ENCODE measurements around the gene ATP6AP1.

The ATP6AP1 gene

DNA sequence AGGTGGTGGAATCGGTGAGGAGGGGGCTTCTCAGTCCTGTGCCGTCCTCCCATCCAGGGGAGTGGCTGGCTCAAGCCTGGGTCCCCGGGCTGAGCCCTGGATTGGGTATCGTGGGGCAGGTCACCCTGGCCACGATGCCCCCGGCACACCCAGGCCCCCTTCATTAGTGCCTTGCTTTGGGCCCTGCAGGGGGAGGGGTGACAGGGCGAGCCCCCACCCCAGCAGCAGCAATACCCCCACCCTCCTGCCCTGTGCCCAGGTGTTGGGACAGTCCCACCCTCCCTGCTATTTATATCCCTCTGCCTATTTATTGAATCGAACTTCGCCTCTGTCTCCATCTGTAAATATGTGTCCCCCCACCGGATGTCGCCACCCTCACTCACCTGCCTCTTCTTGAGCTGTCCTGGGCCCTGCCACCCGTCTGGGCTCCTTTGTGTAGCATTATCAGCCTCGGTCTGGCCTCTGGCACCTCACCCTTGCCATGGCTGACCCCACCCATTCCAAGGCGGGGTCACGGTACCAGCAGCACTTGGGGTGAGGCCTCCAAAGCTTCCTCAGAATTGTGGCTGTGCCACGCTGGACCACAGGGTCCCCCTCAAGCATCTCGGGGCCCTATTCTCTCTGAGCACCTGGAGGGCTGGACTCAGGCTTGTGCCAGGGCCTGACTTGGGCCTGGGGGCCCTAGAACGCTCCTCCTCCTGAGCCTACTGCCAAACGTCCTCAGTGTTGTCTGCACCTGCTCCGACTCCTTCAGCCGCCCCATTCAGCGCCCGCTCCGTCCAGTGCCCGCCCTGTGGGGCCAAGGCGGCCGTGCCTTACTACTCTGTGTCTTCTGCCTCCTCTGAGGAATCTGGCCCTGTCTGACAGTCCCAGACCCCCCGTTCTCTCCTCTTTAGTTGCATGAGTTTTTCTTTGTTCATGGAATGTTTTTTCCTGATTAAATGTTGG is 44.5 kb downstream of the ATP6AP1 start:
- no peak for DNase-seq (ENCODE audit: low spot score)

DNA sequence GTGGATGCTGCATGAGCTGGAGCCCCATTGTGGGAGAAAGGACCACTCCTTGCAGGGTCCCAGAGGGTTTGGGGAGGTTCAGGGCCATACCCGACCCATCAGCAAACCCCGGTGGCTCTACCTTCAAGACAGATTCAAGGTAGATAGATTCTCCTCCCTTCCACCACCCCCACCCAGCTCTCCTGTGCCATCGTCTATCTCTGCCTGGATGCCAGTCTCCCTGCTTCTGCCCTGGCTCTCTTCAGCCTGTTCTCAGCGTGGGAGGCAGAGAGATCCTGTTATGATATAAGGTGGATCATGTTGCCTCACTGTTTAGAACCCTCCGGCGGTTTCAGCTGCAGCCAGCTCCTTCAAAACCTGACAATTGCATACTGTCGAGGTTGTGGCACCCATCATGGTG is 45.2 kb downstream of the ATP6AP1 start:
- no peak for DNase-seq (ENCODE audit: low spot score)

DNA sequence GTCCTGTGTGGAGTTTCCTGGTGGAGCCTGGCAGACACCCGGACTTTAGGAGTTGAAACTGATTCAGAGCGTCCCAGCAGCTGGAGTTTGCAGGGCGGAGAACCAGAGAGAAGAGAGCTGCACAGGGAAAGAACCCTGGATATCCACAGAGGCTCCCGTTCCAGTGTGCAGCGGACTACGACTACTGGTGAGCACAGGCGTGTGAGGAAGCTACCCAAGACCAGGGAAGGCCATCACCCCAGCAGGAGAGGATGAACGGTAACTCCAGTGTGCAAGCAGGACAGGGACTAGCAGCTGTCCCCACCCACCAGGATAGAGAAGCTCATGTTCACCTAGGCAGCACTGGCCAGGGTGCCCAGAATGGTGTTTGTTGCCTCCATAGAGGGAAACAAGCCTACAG is 48.3 kb downstream of the ATP6AP1 start:
- no peak for DNase-seq (ENCODE audit: low spot score)

DNA sequence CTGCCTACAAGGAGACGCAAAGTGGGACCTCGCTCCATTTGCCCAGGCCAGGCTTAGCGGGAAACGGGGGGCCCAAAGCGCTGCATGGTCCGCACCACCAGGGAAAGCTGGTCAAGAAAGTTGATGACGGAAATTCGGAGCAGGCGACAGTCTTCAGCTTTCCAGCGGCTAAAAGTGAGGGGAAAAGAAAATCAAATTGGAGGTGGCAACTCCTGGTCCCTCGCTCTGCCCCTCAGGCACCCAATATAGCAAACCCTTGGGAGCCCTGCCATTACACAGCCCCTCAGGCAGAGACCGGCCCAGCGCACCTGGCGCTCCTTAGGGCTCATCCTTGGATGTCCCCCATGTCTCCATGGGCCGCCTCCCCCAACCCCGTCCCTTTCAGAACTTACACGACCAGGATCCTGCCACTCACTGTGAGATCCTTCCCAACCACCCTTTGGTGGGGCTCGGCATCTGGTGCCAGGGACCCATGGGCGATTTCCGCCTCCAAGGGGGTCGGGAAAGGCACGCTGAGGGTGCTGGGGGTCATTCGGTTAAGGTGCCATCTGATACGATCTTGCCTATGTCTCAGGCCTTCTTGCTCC is 49.5 kb downstream of the ATP6AP1 start:
- no peak for DNase-seq (ENCODE audit: low spot score)

DNA sequence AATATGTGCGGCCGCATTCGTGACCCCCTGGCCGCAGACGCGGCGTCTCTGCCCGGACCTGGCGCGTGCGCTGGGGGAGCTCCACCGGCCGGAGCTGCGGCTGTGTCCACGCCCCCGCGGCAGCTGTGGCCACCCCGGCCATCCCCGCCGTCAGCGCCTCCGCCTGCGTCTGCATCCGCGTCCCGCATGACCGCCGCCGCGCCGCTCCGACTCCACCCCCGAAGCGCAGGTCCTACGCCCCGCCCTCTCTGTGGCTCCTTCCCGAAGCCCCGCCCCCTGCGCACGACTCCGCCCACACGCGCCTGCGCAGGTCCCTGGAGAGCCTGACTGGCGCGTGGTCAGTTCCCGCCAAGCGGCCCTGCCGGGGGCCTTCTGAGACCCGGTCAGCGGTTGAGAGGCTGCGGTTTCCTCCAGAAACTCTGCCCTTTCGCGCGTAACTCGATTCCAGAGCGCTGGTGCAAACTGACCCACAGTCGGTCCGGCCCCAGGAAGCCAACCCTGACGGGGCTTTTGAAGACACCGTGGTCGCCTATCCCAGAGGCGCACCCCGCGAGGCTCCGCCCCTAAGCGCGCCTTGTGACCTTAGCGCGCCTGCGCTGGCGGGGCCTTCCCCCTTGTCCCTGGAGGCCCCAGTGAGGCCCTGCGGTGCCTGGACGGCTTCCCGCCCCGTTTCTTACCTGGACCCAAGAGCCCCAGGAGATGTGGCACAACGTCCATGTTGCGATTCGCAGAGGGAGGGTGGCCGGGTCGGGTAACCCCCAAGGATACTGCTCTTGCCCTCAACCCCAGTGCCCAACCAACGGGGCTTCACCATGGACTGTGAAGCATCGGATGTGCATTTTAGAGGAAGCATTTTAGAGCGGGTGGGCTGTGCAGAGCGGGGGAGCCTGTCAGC is 50.5 kb downstream of the ATP6AP1 start, which contains the start of gene LAGE3:
LAGE3 (minus strand) TSS at position 554 of the 895 bp plus-strand sequence; CDS start at position 188, 366 bp downstream.
- DNase-seq (ENCODE audit: low spot score), result peak; percentile 87

DNA sequence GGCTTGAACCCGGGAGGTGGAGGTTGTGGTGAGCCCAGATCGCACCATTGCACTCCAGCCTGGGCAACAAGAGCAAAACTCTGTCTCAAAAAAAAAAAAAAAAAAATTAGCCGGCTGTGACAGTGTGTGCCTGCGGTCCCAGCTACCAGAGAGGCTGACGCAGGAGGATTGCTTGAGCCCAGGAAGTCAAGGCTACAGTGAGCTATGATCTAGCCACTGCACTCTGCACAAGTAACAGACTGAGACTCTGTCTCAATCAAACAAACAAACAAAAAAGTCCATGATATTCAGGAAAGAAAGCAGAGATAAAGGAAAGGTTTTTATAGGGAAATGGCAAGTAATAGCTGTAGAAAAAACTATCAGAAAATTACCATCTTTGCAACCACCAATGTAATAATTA is 52.7 kb downstream of the ATP6AP1 start:
- DNase-seq (ENCODE audit: low spot score), result no peak

DNA sequence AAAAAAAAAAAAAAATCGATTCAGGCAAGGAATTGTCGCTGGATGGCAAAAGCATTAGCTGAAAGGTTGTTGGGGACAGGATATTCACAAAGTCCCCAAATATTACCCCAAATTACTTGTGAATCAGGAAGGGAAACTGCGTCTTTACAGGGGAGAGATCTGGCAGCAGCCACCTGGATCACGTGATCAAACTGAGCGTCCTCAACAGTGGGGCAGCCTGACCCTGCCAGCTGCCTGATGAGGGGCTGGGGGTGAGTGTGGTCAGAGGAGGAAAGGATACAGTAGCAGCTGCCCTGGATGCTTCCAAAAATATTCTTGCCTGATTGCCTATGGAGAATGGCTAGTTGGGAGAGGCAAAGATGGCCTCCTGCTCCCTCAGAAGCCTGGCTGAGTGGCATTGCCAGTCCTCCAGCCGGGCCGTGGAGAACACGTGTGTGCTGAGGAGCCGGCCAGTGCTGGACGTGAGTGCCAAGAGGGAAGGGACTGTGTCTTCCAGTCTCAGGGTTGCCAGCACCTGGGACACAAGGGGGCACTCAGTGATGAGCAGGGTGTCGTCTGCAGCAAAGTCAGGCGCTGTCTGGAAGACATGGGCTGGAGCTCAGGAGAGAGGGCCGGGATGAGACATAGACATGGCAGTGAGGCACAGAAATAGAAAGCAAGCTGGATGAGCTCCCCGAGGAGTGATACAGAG is 53.6 kb downstream of the ATP6AP1 start:
- DNase-seq (ENCODE audit: low spot score), result no peak

DNA sequence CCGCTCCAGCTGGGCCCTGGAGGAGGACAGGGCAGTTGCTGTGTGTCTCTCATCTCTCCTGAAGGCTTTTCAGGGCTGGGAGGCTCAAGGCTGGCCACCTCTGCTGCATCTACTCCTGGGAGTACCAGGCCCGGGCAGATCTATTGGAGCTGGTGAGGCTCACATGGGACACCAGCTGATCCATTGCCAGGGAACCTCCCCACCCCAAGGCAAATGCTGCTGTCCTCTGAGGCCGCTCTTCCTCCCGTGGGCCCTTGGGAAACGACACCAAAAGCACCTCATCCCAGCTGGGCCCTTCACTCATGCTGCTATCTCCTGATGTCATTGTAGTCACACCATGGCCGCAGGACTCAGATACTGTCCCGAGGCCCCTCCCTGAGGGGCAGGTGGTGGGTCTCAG is 54.3 kb downstream of the ATP6AP1 start:
- DNase-seq (ENCODE audit: low spot score), result no peak

DNA sequence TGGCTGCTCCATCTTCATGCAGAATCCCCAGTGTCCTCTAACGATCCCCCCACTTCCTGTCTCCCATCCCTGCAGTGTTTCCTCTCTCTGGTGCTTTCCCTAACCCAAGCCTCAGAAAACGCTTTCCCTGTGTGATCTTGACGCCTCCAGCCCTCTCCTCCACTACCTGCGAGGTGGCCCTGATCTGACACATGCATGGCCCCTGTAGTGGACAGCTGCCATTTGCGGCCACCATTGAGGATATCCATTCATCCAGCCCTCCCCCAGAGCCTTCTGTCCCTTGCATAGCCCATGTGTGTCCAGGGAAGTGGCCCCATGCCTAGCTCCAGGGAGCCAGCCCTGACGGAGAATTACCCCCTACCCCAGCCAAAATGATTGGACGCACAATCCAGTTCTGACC is 54.8 kb downstream of the ATP6AP1 start:
- no peak for DNase-seq (ENCODE audit: low spot score)

DNA sequence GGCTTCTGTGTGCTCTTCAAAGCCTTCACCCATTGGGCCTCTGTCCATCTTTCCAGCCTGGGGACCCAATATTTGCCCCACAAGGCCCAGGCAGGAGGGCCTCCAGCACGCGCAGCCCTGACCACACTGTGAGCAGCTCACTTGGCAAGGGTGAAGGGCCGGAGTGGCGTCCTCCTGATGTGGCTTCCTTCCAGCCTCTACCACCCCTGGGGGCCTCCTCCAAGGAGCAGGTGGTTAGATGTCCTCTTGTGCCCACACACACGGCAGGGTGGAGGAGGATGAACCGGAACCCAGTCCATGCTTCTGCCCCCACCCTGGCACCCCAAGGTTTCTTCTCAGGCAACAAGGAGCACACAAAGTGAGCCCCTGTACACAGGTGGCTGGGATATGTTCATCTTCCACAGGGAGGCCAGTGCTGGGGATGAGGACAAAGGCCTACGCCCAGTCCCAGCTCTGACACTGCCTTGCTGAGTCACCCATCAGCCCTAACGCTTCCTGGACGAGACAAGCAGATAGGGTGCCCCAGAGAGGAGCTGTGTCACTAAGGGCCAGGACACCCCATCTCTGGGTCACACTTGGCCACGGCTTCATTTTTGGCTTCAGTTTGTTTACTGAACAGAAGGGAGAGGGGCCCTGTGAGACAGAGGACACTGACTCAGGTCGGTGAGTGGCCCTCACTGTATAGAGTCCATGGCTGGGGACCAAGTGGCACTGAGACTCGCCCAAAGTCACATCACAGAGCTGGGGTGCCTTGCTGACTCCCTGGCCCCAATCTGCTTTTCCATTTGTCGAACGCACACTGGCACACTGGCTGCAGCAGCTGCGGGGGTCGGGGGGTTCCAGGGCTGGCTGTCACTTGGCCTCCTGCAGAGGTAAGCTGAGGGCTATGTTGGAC is 56.0 kb downstream of the ATP6AP1 start:
- DNase-seq (ENCODE audit: low spot score), result no peak

DNA sequence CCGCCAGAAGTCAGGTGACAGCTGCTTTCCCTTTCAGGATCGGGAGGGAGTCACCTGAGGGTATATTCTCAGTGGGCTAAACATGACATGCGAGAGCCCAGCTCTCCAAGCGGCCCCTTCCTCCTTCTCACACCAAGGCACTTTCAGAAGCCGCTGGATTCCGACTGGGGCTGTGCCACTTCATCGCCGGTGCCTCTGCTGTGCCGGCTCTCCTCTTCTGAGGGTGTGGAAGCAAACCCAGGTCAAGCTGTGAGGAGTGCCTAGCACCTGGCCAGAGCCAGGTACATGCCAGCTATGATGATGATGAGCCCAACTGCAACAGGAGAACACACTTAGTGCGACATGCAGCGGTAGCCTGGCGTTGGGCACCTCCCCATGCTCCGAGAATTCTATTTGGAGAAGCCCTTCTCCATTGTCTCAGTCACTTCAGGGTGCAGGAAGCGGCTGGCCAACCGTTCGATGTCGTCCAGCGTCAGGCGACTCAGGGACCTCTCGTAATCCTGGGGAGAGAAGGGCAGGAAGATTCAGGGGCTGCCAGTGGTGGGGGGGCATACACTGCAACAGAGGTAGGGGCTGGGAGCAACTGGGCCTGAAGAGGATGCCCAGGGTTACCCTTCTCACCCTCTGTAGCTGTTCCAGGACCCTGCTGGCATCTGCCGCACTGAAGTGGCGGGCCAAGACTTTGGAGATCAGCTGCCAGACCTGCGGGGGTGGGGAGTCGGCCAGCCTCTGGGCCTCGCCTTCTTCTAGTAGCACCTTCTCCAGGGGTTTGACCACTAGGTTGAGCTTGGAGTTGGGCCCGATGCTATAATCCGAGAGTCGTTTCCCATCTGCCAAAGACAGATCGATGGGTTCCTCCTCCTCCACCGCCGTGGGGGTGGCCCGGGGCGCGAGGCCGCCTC is 56.9 kb downstream of the ATP6AP1 start:
- DNase-seq (ENCODE audit: low spot score), result no peak

DNA sequence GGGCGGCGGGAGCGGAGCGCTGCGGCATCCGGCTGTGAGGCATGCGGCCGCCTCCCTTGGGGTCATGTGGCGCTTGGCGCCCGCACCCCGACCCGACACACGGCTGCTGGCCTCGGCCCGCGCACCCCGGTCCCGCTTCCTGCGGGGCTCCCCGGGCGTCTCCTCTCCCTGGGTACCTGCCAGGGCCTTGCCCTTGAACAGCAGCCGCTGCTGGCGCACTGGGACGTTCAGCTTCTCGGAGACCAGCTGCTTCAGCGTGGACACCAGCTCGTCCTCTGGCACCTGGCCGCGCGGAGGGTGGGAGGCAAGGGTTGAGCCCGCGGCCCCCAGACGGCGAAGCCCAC is 57.5 kb downstream of the ATP6AP1 start:
- no peak for DNase-seq (ENCODE audit: low spot score)
